ENCODE measurements around the gene CA7.

DNA sequence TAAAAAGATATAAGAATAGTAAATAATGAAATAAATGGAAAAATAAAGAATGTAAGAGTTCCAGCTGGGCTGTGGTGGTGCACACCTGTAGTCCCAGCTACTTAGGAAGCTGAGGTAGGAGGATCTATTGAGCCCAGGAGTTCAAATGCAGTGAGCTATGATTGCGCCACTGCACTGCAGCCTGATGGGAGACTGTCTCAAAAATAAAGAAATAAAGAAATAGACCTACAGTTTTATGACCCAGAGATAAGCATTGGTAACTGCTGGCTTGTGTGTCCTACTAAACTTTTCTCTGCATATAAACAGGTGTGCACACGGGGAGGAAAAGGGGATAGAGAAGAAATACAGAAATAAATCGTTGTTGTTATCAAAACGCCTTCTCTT, 28.3 kb downstream of the CA7 start:
- TF ChIP-seq, protein P1, sequence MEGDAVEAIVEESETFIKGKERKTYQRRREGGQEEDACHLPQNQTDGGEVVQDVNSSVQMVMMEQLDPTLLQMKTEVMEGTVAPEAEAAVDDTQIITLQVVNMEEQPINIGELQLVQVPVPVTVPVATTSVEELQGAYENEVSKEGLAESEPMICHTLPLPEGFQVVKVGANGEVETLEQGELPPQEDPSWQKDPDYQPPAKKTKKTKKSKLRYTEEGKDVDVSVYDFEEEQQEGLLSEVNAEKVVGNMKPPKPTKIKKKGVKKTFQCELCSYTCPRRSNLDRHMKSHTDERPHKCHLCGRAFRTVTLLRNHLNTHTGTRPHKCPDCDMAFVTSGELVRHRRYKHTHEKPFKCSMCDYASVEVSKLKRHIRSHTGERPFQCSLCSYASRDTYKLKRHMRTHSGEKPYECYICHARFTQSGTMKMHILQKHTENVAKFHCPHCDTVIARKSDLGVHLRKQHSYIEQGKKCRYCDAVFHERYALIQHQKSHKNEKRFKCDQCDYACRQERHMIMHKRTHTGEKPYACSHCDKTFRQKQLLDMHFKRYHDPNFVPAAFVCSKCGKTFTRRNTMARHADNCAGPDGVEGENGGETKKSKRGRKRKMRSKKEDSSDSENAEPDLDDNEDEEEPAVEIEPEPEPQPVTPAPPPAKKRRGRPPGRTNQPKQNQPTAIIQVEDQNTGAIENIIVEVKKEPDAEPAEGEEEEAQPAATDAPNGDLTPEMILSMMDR (IDR thresholded peaks at IDR 0.05), result no peak
- TF ChIP-seq EP300 (IDR thresholded peaks at IDR 0.05), result no peak

All from upper lobe of left lung (tissue), 4 donors.